PC-9 (cell line): ENCODE measurements around the gene C12orf60. TPM values are rescaled to one million over a fixed set of nuclear protein-coding genes. Genes with fewer than 3 reads are reported as not detected.

Experiments used
- BruUV-seq: library from RNA; stranded (reverse); fragments of 400-500 nt; replicated peaks from 2 replicates; lab custom pipeline; 2021; lab: Mats Ljungman, UMichigan
- CTCF ChIA-PET: fragments of 300-600 bp; sonication (Branson Sonifier 250); formaldehyde crosslinking; loops from one replicate; lab custom pipeline; 2022; ENCODE audit warnings: antibody characterized with exemption; lab: Charles Lee
- POLR2A ChIA-PET: fragments of 300-600 bp; sonication (Branson Sonifier 250); formaldehyde crosslinking; loops from one replicate; lab custom pipeline; 2022; ENCODE audit warnings: antibody characterized with exemption; ENCODE audit not compliant: unreplicated experiment; lab: Charles Lee
- DNase-seq, 2 experiments: peaks; one replicate each; pipeline versions ENCODE4 v3.0.0 to v3.0.0-alpha.2; 2015 to 2022; ENCODE audit warnings: mixed read lengths in 1 of 2
- H2AFZ ChIP-seq: fragments of 200-600 bp; sonication (generic); 2 replicates; pipeline ENCODE4 v1.8.1; 2017; ENCODE audit warnings: antibody characterized with exemption
- H3F3A ChIP-seq: fragments of 200-600 bp; sonication (generic); 2 replicates; pipeline ENCODE4 v1.8.1; 2017; ENCODE audit warnings: antibody characterized with exemption, mild to moderate bottlenecking, low read depth; ENCODE audit not compliant: insufficient read depth
- H3K27ac ChIP-seq: fragments of 200-600 bp; sonication (generic); 2 replicates; pipeline ENCODE4 v1.6.1; 2016; ENCODE audit warnings: mixed run types
- H3K27me3 ChIP-seq: fragments of 200-600 bp; sonication (generic); 2 replicates; pipeline ENCODE4 v1.6.1; 2016; ENCODE audit warnings: low read depth, mixed run types; ENCODE audit not compliant: insufficient read depth
- H3K36me3 ChIP-seq: fragments of 200-600 bp; sonication (generic); 2 replicates; pipeline ENCODE4 v1.6.1; 2016; ENCODE audit warnings: low read depth, mixed run types
- H3K4me1 ChIP-seq: fragments of 200-600 bp; sonication (generic); replicated peaks from 2 replicates; pipeline ENCODE4 v1.6.1; 2016; ENCODE audit warnings: mixed run types; ENCODE audit not compliant: insufficient read depth
- H3K4me2 ChIP-seq: fragments of 200-600 bp; sonication (generic); 2 replicates; pipeline ENCODE4 v1.6.1; 2017; ENCODE audit warnings: mixed run types
- H3K4me3 ChIP-seq: fragments of 200-600 bp; sonication (generic); 2 replicates; pipeline ENCODE4 v1.6.1; 2016; ENCODE audit warnings: mixed run types
- H3K79me2 ChIP-seq: fragments of 200-600 bp; sonication (generic); 2 replicates; pipeline ENCODE4 v1.6.1; 2017; ENCODE audit warnings: low read depth, mixed run types
- H3K9me2 ChIP-seq: fragments of 200-600 bp; sonication (generic); 2 replicates; pipeline ENCODE4 v1.8.1; 2017; ENCODE audit warnings: mild to moderate bottlenecking; ENCODE audit not compliant: insufficient read depth
- H3K9me3 ChIP-seq: fragments of 200-600 bp; sonication (generic); 2 replicates; pipeline ENCODE4 v1.8.1; 2016; ENCODE audit warnings: low read depth; ENCODE audit not compliant: insufficient read depth
- H4K20me1 ChIP-seq: fragments of 200-600 bp; sonication (generic); 2 replicates; pipeline ENCODE4 v1.8.1; 2017; ENCODE audit not compliant: insufficient read depth
- EZH2 ChIP-seq: fragments of 200-600 bp; sonication (generic); IDR thresholded peaks from 2 replicates; pipeline ENCODE4 v1.8.0; 2017; ENCODE audit warnings: antibody characterized with exemption, low read depth
- intact Hi-C: fragments of 100-400 bp; cut with micrococcal nuclease; formaldehyde crosslinking; loops from one replicate; pipeline ENCODE4 v1.10.0; 2022; ENCODE audit not compliant: unreplicated experiment
- total RNA-seq: library from RNA; stranded (reverse); gene quantifications from 2 replicates; pipeline ENCODE4 v1.2.3, GENCODE V29; 2021
- TF ChIP-seq, protein P1 (sequence below): fragments of 200-600 bp; sonication (generic); conservative IDR thresholded peaks from 2 replicates; pipeline ENCODE4 v1.6.1; 2017; ENCODE audit warnings: mixed run types, antibody characterized with exemption, mild to moderate bottlenecking, moderate library complexity

The C12orf60 gene
- total RNA-seq, 1 experiment from 2014 or later = 4.0 TPM

GRCh38 chr12:14853961-14854360 is 50.5 kb downstream of the C12orf60 start:
- POLR2A ChIA-PET = interaction anchor here (0.6 kb wide), 1 partner anchor 384 kb away, joined by 4 read pairs; no protein-coding TSS in a partner anchor
- CTCF ChIA-PET = no interaction called here

DNA sequence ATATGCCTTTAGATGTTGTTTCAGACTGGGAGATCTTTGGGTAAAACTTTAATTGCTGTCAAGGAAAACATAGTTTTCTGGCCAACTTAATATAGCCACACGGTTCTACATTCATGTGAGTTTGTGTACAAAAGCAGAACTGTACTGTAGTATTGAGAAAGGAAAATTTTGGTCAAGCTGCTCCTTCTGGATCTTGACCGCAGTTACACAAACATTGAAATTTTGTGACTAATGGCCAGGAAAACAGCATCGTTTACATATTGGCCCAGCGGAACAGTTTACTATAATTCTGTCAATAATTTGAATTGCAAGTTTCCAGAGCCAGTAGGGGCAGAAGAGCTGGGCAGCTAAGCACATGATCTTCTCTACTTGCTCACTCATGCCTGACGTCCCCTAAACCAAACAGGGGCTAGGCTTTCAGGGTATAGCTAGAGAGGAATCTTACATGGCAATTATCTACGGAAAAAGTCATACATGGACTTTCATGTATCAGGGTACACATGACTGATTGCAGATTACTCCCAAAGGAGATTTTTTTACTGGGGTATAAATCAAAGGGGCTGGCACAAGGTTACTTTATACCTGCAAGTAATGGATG is 51.2 kb downstream of the C12orf60 start:
- ChIA-PET POLR2A (interaction anchor here (0.6 kb wide), 1 partner anchor 383 kb away, joined by 4 read pairs; no protein-coding TSS in a partner anchor), CTCF (no interaction called here)
- no peak for DNase-seq
- intact Hi-C loops = no loop called here
- H3F3A ChIP-seq = no peaks in the 10 kb centered on the region
- H3K9me3 ChIP-seq = peaks cover 1% of the 10 kb centered on the region; the same call in 1 of the 2 replicates
- BruUV-seq = no TSS peak
- H3K9me2 ChIP-seq = no peaks in the 10 kb centered on the region
- no peaks in the 10 kb centered on the region for H3K36me3 ChIP-seq
- H3K79me2 ChIP-seq = no peaks in the 10 kb centered on the region
- TF ChIP-seq, protein P1, sequence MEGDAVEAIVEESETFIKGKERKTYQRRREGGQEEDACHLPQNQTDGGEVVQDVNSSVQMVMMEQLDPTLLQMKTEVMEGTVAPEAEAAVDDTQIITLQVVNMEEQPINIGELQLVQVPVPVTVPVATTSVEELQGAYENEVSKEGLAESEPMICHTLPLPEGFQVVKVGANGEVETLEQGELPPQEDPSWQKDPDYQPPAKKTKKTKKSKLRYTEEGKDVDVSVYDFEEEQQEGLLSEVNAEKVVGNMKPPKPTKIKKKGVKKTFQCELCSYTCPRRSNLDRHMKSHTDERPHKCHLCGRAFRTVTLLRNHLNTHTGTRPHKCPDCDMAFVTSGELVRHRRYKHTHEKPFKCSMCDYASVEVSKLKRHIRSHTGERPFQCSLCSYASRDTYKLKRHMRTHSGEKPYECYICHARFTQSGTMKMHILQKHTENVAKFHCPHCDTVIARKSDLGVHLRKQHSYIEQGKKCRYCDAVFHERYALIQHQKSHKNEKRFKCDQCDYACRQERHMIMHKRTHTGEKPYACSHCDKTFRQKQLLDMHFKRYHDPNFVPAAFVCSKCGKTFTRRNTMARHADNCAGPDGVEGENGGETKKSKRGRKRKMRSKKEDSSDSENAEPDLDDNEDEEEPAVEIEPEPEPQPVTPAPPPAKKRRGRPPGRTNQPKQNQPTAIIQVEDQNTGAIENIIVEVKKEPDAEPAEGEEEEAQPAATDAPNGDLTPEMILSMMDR = no peak
- TF ChIP-seq EZH2 = no peak
- no peaks in the 10 kb centered on the region for H3K27me3 ChIP-seq
- no peaks in the 10 kb centered on the region for H4K20me1 ChIP-seq
- no peaks in the 10 kb centered on the region; the same call in 1 of the 2 replicates for H3K4me1 ChIP-seq
- H2AFZ ChIP-seq = no peak overlapping the region
- no peak overlapping the region for H3K4me2 ChIP-seq
- H3K27ac ChIP-seq = no peak overlapping the region
- H3K4me3 ChIP-seq = no peak overlapping the region

More at GRCh38 chr12:14853961-14854360, 50.5 kb downstream of the C12orf60 start:
- no peaks in the 10 kb centered on the region for H3F3A ChIP-seq
- no peaks in the 10 kb centered on the region; the same call in 1 of the 2 replicates for H3K4me1 ChIP-seq
- BruUV-seq = no TSS peak
- intact Hi-C loops = no loop called here
- H3K9me3 ChIP-seq = no peaks in the 10 kb centered on the region; the same call in 1 of the 2 replicates
- H2AFZ ChIP-seq = no peak overlapping the region
- H4K20me1 ChIP-seq = no peaks in the 10 kb centered on the region
- TF ChIP-seq, protein P1 = no peak
- TF ChIP-seq EZH2 = no peak
- no peaks in the 10 kb centered on the region for H3K27me3 ChIP-seq
- H3K36me3 ChIP-seq = no peaks in the 10 kb centered on the region
- no peaks in the 10 kb centered on the region for H3K9me2 ChIP-seq
- no peak overlapping the region for H3K4me3 ChIP-seq
- H3K79me2 ChIP-seq = no peaks in the 10 kb centered on the region
- no peak for DNase-seq
- no peak overlapping the region for H3K27ac ChIP-seq
- H3K4me2 ChIP-seq = no peak overlapping the region

DNA sequence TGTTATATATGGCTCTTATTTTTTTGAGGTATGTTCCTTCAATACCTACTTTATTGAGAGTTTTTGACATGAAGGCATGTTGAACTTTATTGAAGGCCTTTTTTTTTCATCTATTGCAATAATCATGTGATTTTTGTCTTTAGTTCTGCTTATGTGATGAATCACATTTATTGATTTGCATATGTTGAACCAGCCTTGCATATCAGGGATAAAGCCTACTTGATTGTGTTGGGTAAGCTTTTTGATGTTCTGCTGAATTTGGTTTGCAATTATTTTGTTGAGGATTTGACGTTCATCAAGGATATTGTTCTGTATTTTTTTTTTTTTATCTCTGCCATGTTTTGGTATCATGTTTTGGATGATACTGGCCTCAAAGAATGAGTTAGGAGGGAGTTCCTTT is 55.0 kb downstream of the C12orf60 start:
- Histone ChIP-seq H3K9me2 (no peaks in the 10 kb centered on the region), H3K36me3 (no peaks in the 10 kb centered on the region), H3K4me2 (no peak overlapping the region), H3K79me2 (no peaks in the 10 kb centered on the region), H3K9me3 (peaks cover 11% of the 10 kb centered on the region; the same call in 1 of the 2 replicates), H3K27ac (no peak overlapping the region), H2AFZ (no peak overlapping the region), H3F3A (no peaks in the 10 kb centered on the region), H4K20me1 (no peaks in the 10 kb centered on the region), H3K4me3 (no peak overlapping the region), H3K4me1 (no peaks in the 10 kb centered on the region; the same call in 1 of the 2 replicates), H3K27me3 (no peaks in the 10 kb centered on the region)
- POLR2A ChIA-PET = interaction anchor here (0.8 kb wide), 1 partner anchor 68 kb away, joined by 10 read pairs; no protein-coding TSS in a partner anchor
- BruUV-seq = no TSS peak
- CTCF ChIA-PET = no interaction called here
- TF ChIP-seq EZH2 = no peak
- TF ChIP-seq, protein P1 = no peak
- DNase-seq = no peak
- intact Hi-C loops = no loop called here
